Measurements from ENCODE around the gene SLC1A1.
A peak's percentile ranks its signal among the peaks of the same experiment; 100 is the strongest.
"Not testable (repeated sequence)": the region's sequence is repeated elsewhere in the genome, so short reads cannot be mapped to it uniquely, and the experiment has no call there.

The SLC1A1 gene

DNA sequence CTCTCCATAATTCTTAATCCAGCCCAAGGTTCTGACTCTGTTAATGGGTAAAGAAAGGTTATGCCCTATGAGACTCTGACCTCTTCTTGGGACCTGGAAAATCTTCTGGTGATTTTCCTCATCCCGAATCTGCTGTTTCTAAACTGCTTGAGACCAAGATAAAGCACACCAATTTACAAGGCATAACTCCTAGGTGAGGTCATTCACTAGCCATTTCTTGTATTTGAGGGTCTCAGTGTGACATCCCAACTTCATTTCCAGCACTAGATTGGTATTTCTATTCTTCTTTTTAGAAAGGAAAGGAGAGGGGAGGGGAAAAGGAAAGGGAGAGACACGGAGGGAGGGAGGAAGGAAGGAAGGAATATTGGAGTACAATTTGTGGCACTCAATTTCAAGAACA is 51.6 kb downstream of the SLC1A1 start:
- no peak for DNase-seq (ENCODE audit: low spot score)

DNA sequence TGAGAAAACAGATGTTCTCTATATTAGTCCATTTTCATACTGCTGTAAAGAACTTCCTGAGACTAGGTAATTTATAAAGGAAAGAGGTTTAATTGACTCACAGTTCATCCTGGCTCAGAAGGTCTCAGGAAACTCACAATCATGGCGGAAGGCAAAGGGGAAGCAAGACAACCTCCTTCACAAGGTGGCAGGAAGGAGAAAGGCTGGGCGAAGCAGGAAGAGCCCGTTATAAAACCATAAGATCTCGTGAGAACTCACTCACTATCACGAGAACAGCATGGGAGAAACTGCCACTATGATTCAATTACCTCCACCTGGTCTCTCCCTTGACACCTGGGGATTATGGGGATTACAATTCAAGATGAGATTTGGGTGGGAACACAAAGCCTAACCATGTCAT is 54.4 kb downstream of the SLC1A1 start:
- DNase-seq (ENCODE audit: low spot score), result not testable (repeated sequence)

DNA sequence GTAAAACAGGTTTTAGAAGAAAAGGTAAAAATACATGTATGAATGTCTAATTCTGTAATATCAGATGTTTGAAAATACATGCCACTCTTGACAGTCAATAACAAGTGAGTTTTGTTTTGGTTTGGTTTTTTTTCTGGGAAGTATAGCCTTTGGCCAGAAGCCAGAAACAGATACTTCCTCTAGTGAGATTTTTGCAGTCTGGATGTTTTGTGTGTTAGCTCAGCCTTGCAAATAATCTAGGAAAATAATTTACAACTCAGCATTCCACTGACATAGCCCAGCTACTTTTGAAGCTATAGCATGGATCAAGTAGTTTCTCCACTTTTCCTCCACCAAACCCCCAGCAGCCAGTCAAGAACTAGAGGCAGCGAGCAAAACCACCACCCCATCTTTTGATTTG is 56.7 kb downstream of the SLC1A1 start:
- no peak for DNase-seq (ENCODE audit: low spot score)

DNA sequence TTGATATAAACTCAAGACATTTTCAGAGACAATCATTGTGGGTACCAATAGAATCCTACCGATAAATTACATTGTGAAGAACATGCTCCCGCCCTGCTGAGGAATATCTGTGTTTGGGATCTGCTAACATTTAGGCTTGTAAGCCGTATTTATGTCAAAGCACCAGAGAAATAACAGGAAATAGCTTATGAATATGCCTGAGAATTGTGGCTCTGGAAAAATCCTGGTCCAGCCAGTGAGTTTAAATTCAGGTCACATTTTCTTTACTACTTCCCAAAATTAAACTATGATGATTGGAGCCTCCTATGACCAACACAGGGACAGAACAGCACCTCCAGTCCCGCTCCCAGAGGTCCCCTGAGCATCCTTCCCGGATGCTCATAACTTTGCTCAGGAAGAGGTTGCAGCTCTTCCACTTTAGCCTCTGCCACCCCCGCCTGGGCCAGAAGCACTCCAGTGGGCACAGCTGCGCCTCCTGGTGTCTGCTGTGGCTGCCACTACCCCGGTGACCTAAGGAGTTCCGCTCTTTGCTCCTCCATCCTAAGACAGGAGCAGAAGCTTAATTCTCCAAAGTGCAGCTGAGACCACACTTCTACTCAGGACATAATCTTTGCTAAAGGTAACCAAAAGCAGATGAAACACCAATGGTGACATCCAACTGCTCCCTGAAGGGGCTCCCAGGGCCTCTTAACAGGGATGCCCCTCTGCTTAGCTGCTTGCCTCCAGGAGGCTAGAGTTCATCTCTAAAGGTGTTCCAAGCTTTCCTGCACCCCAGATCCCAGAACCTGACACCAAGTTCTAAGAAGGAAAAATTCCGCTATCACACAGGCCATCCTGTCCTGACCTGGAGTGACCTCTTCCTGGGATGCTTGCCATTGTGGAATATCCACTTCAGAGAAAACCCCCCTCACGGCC is 58.8 kb downstream of the SLC1A1 start:
- peak; percentile 62 for DNase-seq (ENCODE audit: low spot score)

DNA sequence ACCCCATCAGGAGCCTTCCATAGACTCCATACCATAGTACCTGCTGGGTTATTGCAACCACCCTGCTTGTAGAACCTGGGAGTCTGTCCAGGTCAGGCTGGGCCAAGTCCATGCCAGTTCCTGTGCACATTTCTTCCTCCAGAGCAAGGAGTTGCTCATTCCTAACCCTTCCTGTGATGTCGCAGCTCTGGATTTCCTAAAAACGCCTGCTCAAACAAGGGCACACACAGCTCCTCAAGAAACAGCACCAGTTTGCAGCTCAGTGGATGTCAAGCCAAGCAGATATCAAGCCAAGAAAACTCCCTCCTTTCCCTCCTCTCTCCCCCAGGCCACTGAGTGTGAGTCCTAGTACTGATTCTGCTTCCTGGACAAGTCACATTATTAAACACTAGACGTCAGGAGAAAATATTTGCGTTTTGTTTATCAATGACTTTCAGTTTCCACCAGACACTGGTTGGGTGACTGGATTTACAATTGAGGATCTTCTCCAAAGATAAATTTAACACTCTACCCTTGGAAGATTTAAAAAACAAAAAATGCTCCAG is 59.6 kb downstream of the SLC1A1 start:
- no peak for DNase-seq (ENCODE audit: low spot score)

DNA sequence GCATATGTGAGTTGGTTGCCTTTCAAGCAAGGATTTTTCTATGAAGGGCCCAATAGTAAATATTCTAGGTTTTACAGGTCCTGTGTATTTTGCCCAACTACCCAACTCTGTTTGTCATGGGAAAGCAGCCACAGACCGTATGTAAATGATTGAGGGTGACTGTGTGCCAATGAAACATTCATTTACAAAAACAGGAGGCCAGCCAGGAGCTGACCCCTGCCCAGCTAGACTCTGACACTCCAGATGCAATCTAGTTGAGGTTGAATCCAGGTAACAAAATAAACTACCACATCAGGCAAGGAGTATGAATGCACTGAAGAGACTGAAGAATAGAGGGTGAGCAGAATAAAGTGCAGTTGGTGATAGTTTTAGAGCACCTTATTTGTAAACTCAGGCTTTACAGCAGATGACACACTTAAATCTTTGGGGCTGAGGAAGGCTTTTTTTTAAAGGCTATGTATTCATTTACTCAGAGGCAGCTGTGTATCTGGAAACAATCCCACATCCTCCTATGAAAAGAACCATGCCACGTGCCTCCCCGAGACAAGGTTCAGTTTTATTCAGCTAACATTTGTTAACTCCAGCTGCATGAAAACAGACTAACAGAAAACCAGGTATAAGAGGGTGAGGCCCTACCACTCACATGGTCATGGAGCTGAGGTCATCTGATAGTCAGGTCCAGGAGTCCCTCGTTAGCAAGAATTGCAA is 60.7 kb downstream of the SLC1A1 start:
- no peak for DNase-seq (ENCODE audit: low spot score)

DNA sequence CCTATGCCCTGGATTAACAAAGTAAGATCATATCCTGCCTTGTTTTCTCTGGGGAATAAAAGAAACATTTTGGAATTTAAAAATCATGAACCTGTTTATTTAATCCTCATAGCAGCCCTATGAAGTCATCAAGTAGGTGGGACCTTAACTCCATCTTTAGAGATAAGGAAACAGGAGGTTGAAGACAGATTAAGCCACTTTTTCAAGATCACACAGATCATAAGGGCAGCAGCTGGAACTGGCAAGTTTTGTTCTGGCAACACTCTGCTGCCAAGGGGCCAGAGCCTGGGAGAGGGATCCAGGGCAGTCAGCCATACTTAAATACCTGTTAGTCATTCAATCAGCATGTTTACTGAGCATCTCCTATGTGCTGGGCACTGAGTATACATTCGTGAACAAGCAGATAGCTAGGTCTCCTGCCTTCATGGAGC is 63.7 kb downstream of the SLC1A1 start:
- no peak for DNase-seq (ENCODE audit: low spot score)

DNA sequence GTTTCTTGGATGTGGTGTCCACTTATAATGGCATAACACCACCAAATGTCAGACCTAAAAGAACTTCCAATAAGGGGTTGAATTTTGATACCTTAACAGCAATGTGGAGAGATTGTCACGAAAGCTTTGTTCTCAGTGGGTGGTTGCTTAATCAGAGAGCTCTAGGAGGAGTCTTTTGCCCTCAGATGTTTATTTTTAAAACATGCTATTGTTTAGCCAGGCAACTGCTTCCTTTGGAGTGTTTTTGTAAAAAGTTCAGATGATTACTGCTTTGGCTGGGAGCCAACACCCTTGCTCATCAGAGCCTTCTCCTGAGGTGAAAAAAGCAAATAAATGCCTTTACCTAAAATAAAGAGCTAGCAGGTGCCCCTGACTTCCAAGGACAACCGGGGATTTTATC is 65.0 kb downstream of the SLC1A1 start:
- DNase-seq (ENCODE audit: low spot score), result no peak

DNA sequence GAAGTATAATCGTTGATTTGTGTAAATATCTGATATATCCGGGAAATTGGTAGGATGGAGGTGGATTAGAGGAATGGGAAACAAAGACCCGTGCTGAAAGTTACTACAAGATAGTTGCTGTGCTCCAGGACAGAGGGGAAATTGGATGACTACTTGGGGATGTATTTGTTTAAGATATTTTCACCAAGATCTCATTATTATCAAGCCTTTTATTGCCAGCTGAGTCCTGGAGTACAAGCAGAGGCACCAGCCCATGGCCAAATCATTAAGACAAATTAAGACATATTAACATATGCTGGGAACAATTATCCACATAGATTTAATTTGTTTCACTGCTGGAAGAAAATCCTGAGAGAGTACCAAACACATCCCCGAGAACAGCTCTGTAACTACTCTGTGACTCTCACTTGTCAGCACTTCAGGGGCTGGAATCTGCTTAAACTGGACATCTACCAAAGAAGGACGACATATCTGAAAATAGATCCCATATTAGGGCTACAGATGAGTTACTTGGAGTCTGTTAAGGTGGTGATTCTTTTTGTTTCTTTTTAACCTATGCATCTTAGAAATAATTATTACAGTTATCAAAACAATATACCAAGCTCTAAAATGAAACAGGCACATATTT is 68.2 kb downstream of the SLC1A1 start:
- no peak for DNase-seq (ENCODE audit: low spot score)

DNA sequence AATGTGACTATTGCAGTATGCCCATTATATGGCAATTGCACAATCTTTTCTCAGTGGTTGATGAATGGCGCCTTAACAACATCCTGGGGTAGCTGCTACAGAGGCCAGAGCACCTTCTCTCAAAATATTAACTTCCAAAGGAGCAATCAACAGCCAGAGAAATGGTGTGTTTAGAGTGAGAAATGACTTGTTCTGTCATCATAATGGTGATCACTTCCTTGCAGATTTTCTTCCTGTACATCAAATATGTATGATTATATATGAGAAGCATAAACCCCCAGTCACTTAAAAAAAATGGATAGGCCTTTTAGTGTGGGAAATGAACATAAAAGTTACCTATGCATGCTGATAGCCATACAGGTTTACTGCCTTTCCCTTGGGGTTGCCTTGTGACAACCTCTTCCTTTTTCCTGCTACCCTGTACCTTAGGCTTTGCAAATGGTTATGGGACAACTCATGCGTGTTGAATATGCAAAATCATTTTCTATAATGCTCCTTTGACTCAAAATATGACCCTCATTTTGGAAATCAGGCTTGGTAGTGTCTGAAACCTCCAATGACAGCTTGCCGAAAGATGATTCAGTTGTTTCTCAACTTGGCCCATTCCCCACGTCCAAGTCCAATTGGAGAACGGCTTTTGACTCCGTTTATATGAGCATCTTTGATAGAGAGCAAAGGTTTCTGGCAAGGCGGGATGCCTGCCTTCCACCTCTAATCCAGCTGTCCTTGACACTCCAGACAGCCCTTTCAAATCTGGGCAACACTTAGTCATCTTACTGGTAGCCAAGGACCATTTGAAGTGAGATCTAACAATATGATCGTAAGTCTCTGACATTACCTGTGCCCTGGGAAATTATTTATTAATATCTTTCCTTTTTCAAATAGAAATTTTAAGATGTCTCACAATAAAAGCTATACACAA is 69.3 kb downstream of the SLC1A1 start:
- DNase-seq (ENCODE audit: low spot score), result no peak

DNA sequence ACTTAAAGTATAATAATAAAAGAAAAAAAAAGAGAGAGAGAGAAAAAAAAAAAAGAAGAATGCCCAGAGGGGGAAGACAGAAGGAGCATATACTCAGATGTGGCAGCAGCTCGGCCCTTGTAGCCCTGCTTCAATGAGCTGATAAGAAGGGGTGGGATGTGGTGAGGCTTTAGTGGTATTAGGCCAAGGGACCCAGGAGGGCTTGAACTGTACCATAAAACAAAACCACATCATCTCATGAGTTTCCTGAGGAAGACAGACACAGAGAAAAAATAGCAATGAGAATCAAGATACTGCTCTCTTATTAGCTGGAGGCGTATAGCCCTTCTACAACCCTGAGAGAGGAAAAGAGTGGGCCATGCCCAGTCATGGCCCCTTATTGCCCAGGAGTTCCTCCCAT is 72.8 kb downstream of the SLC1A1 start:
- DNase-seq (ENCODE audit: low spot score), result no peak

DNA sequence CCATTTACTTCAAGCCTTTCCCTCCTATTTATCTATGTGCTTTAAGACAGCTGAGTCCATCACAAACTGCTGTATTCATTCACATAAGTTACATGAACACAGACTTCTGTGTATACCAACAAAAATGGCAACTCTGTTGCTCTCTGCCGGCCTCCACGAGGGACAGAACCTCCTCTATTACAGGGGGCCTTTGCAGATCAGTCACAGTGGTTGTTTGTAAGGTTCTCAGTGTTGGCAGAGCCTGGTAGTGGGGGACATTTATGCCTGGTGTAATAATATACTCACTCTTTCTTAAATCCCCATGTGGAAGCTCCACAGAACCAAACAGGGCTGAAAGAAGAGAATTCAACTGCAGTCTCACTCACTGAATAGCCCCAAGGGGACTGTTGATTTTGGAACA is 76.5 kb downstream of the SLC1A1 start:
- DNase-seq (ENCODE audit: low spot score), result no peak

DNA sequence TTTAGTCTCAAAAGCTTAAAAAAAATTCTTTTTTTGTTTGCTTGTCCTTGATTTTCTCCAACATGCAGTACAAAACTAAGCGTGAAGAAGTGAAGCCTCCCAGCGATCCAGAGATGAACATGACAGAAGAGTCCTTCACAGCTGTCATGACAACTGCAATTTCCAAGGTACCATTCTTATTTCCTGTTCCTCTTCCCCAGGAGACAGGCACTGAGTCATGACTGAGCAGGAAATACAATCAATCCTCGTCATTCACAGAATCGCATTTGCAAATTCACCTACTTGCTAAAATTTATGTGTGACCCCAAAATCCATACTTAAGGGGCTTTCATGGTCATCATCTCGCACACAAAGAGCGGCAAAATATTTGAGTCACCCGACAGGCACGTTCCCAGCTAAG is 77.3 kb downstream of the SLC1A1 start:
- DNase-seq (ENCODE audit: low spot score), result no peak

DNA sequence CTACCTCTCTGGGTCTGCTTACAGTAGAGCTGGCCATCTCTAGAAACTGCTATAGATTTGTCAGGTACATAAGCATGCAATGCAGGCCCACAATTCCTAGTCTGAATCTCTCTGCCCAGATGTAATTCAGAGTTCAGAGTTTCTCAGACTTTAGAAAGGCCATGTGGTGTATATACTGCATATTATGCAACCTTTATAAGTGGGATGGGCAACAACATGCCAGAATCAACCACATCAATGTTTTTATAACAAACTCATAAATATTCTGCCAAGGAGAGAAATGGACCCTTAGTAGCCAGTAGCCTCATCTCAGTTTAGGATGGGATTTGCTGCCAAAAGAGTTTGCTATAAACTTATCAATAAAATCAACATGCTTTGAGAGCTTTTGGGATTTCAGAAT is 78.8 kb downstream of the SLC1A1 start:
- no peak for DNase-seq (ENCODE audit: low spot score)

DNA sequence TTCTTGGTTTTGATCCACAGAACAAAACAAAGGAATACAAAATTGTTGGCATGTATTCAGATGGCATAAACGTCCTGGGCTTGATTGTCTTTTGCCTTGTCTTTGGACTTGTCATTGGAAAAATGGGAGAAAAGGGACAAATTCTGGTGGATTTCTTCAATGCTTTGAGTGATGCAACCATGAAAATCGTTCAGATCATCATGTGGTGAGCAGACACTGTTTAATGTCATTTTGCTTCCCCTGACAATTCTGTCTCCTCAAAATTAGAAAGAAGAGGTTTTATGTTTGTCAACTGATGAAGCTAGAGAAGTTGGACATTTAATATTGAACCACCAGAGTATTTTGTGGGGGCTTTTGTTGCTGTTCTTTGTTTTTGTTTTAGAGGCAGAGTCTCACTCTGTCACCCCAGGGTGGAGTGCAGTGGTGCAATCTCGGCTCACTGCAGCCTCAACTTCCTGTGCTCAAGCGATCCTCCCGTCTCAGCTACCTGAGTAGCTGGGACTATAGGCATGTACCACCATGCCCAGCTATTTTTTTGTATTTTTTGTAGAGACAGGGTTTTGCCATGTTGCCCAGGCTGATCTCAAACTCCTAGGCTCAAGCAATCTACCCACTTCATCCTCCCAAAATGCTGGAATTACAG is 82.0 kb downstream of the SLC1A1 start:
- DNase-seq (ENCODE audit: low spot score), result no peak

DNA sequence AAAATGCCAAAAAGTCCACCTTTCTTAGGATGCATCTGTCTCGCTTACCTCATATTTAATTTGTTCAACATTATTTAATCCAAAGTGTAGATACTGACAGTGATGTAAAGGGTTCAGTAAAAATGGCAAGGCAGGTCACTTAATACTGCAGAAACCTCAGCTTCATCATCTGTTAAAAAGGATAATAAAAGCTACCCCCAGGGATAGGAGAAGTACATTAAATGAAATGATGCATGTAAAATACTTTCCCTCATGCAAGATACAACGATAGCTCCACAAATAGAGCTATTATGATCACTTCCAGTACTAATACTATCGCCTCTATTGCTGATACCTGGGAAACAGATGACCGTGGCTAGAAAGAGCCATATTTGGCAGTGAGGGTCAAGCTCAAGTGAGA is 82.9 kb downstream of the SLC1A1 start:
- no peak for DNase-seq (ENCODE audit: low spot score)

DNA sequence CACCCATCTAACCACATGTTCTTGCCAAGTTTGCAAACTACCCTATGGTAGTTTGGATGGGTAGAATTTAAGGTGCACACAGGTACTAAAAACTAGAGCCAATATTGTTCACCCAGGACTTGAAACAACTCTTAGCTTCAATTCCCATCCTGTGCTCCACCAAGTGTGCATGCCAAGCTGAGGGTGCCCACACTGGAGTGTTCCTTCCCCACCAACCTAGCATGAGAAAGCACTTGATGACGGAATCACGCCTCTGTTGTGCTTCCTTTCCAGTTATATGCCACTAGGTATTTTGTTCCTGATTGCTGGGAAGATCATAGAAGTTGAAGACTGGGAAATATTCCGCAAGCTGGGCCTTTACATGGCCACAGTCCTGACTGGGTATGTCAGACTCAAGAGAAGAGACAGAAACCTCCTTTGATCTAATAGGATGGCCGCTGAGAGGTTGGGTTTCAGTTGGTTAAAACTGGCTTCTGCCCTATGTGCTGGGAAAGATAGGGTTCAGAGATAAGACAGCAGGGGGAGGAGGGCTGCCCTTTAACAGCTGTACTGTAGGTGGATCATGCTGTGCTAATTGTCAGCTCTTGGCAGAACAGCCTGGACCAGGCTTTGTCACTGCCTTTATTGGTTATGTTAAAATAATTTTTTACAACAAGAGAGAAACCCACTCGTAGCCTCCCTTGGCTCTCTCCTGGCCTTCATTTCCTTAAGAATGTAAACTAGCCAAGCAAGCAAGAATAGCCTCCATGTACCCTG is 83.5 kb downstream of the SLC1A1 start:
- DNase-seq (ENCODE audit: low spot score), result peak; percentile 31

DNA sequence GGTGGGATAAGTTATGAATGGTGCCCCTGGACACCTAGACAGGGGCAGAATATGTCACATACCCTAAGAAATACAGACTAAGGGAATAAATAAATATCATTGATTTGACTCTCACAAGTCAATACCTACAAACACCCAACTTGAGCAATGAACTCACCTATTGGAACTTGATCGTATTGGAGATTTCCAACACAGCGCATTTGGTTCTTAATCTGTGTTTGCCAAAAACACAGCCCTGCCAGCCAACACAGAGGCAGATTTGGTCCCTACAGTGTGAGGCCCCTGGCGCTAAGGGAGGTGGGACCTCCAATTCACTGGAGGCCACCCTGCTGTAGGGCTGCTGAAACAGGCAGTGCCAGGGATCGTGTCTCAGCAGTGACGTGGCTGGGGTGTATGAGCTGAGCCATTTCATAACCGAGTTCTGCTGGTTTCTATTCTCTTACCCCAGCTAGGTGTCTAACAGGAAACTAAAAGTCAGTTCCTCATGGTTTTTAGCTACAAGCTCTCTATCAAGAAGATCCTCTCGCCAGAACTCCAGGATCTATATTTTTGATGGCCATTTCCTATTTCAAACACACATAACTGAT is 84.5 kb downstream of the SLC1A1 start:
- no peak for DNase-seq (ENCODE audit: low spot score)

DNA sequence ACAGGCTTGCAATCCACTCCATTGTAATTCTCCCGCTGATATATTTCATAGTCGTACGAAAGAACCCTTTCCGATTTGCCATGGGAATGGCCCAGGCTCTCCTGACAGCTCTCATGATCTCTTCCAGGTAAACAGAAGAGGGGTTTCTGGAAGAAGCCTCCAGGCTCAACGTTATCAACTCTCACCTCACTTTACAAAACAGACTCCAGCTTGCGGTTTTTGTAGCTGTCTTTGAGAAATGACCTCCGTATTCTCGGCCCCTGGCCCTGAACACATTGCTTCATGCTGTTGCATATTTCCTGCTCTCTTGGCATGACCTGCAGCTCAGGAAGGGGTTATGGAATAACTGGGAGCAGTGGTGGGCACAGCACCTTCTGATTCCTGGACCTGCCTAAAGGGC is 85.7 kb downstream of the SLC1A1 start:
- no peak for DNase-seq (ENCODE audit: low spot score)

DNA sequence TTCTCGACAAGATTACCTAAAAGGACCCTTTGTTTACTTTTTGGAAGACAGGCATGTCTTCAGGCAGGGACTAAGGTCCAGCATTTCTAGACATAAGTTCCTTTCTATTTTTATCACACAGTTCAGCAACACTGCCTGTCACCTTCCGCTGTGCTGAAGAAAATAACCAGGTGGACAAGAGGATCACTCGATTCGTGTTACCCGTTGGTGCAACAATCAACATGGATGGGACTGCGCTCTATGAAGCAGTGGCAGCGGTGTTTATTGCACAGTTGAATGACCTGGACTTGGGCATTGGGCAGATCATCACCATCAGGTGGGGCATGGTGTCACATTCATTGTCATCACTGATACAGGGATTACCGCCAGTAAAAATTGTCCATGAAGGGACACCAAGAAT is 86.2 kb downstream of the SLC1A1 start:
- DNase-seq (ENCODE audit: low spot score), result no peak
